Endothelial cell (in vitro differentiated cells): ENCODE data around the gene NEURL4. TPM values are rescaled to one million over a fixed set of nuclear protein-coding genes. Genes with fewer than 3 reads are reported as not detected.

ENCODE experiments used
- DNase-seq: peaks from one replicate; pipeline ENCODE4 v3.0.0; 2021; ENCODE audit warnings: low spot score
- H3K27ac Mint-ChIP-seq: one replicate; pipeline ENCODE4 v1.8.0; 2021; ENCODE audit warnings: mixed read lengths, inconsistent platforms; ENCODE audit not compliant: unreplicated experiment
- H3K27me3 Mint-ChIP-seq: one replicate; pipeline ENCODE4 v1.8.0; 2021; ENCODE audit warnings: mild to moderate bottlenecking, moderate library complexity, mixed read lengths, inconsistent platforms; ENCODE audit not compliant: unreplicated experiment
- H3K36me3 Mint-ChIP-seq: one replicate; pipeline ENCODE4 v1.8.0; 2021; ENCODE audit warnings: mild to moderate bottlenecking, low read depth, mixed read lengths, inconsistent platforms; ENCODE audit not compliant: unreplicated experiment
- H3K4me1 Mint-ChIP-seq: one replicate; pipeline ENCODE4 v1.8.0; 2021; ENCODE audit warnings: mild to moderate bottlenecking, mixed read lengths, inconsistent platforms; ENCODE audit not compliant: unreplicated experiment
- H3K4me3 Mint-ChIP-seq: one replicate; pipeline ENCODE4 v1.8.0; 2021; ENCODE audit warnings: mild to moderate bottlenecking, mixed read lengths, inconsistent platforms; ENCODE audit not compliant: unreplicated experiment
- H3K9me3 Mint-ChIP-seq: one replicate; pipeline ENCODE4 v1.8.0; 2021; ENCODE audit warnings: mixed read lengths, inconsistent platforms; ENCODE audit not compliant: unreplicated experiment
- CTCF ChIP-seq: fragments of 200-600 bp; sonication (generic); IDR thresholded peaks from one replicate; pipeline ENCODE4 v1.5.0; 2021; ENCODE audit warnings: antibody characterized with exemption; ENCODE audit not compliant: unreplicated experiment
- total RNA-seq: library from RNA; stranded (reverse); fragmentation: NEBNext Ultra II Directional; extraction: Animal tissue kit (Norgen Biotek cat#: 25700); gene quantifications from one replicate; pipeline ENCODE4 v1.2.1, GENCODE V29; 2021; ENCODE audit not compliant: unreplicated experiment

Gene NEURL4
- total RNA-seq, 1 donor from 2014 or later: 55.7 TPM

GRCh38 chr17:7282752-7283321 lies 46.3 kb downstream of the NEURL4 start:
- no peak overlapping the region for H3K27ac Mint-ChIP-seq
- no peak for DNase-seq
- no peaks in the 10 kb centered on the region for H3K9me3 Mint-ChIP-seq
- H3K4me3 Mint-ChIP-seq: peak overlapping the region; percentile 82
- peaks cover 14% of the 10 kb centered on the region for H3K27me3 Mint-ChIP-seq
- H3K36me3 Mint-ChIP-seq: no peaks in the 10 kb centered on the region
- TF ChIP-seq CTCF: no peak
- H3K4me1 Mint-ChIP-seq: peaks cover 15% of the 10 kb centered on the region

- peak; percentile 39 for DNase-seq
- Mint-ChIP-seq H3K27me3 (peaks cover 13% of the 10 kb centered on the region), H3K9me3 (no peaks in the 10 kb centered on the region), H3K36me3 (no peaks in the 10 kb centered on the region), H3K4me1 (peaks cover 15% of the 10 kb centered on the region), H3K27ac (no peak overlapping the region), H3K4me3 (peak overlapping the region; percentile 82)
- TF ChIP-seq CTCF: no peak
Observed at GRCh38 chr17:7281953-7282751, 47.0 kb downstream of the NEURL4 start.

- peak; percentile 95 for DNase-seq
- peaks cover 15% of the 10 kb centered on the region for H3K4me1 Mint-ChIP-seq
Observed at GRCh38 chr17:7281074-7281952, 47.8 kb downstream of the NEURL4 start, which contains the start of gene SLC2A4. TSS of gene SLC2A4 (plus strand) at chr17:7281718. CDS start at chr17:7281935, 217 bp downstream.

GRCh38 chr17:7280519-7281073 lies 48.5 kb downstream of the NEURL4 start:
- Mint-ChIP-seq H3K4me3 (peak overlapping the region; percentile 17), H3K27ac (no peak overlapping the region), H3K36me3 (no peaks in the 10 kb centered on the region), H3K9me3 (no peaks in the 10 kb centered on the region), H3K27me3 (peaks cover 13% of the 10 kb centered on the region), H3K4me1 (peaks cover 15% of the 10 kb centered on the region)
- DNase-seq: peak; percentile 82
- TF ChIP-seq CTCF: peak; percentile 75

More at GRCh38 chr17:7281074-7281952, 47.8 kb downstream of the NEURL4 start, which contains the start of gene SLC2A4:
- Mint-ChIP-seq H3K36me3 (no peaks in the 10 kb centered on the region), H3K4me3 (peak within 1 kb of the TSS; percentile 82), H3K27me3 (peaks cover 13% of the 10 kb centered on the region), H3K9me3 (no peaks in the 10 kb centered on the region), H3K27ac (no peak within 1 kb of the TSS)
- no peak for TF ChIP-seq CTCF
